Measurements from ENCODE around the gene VSIG2. TPM values are rescaled to one million over a fixed set of nuclear protein-coding genes. Genes with fewer than 3 reads are reported as not detected.

The VSIG2 gene
- total and polyA plus RNA-seq, 2 of the 4 experiments (the other 2 are of a cell fraction) = not detected

DNA sequence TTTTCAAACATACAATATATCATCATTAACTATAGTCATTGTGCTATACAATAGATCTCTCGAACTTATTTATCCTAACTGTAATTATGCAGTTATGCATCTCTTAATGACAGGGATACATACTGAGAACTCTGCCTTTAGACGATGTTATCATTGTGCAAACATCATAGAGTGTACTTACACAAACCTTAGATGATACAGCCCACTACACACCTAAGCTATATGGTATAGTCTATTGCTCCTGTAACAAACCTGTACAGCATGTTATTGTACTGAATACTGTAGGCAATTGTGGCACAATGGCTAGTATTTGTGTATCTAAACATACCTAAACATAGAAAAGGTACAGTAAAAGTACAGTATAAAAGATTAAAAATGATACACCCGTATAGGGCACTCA, 39.7 kb downstream of the VSIG2 start:
- Histone ChIP-seq H3K4me1 (ENCODE audit: control insufficient read depth, insufficient read depth, low read length) (peaks cover 2% of the 10 kb centered on the region; the same call in 1 of the 2 replicates), H4K20me1 (ENCODE audit: insufficient read depth, low read length) (no peaks in the 10 kb centered on the region), H2AK5ac (ENCODE audit: low read depth, low read length) (no peak overlapping the region), H3K9me1 (ENCODE audit: insufficient read depth, low read length) (no peaks in the 10 kb centered on the region), H3K9ac (ENCODE audit: low read depth, low read length) (no peak overlapping the region), H4K91ac (ENCODE audit: insufficient read depth, low read depth, low read length) (no peak overlapping the region), H3K27ac (ENCODE audit: insufficient read depth, low read length) (no peak overlapping the region), H2BK5ac (ENCODE audit: low read depth, low read length, poor library complexity, severe bottlenecking) (no peak overlapping the region), H3K4me3 (ENCODE audit: insufficient read depth, low read depth, low read length) (no peak overlapping the region), H3K4ac (ENCODE audit: low read depth, low read length) (no peak overlapping the region), H3K36me3 (ENCODE audit: control insufficient read depth, insufficient read depth, low read length) (no peaks in the 10 kb centered on the region), H3K18ac (ENCODE audit: low read depth, low read length) (no peak overlapping the region), H2AFZ (replicated peaks; ENCODE audit: low read length, poor library complexity) (no peak overlapping the region), H2BK20ac (ENCODE audit: low read depth, low read length) (no peak overlapping the region), H4K8ac (ENCODE audit: low read depth in 2 of 2, low read length in 2 of 2) (no peak overlapping the region), H3K4me2 (ENCODE audit: low read depth, low read length) (no peak overlapping the region), H3K9me3 (ENCODE audit: control insufficient read depth, insufficient read depth, low read length) (peaks cover 6% of the 10 kb centered on the region; the same call in 1 of the 2 replicates), H2BK120ac (ENCODE audit: low read depth, low read length) (no peak overlapping the region), H3K27me3 (ENCODE audit: control insufficient read depth, insufficient read depth, low read length) (peaks cover 4% of the 10 kb centered on the region), H2BK15ac (ENCODE audit: low read depth, low read length) (no peak overlapping the region), H3K14ac (replicated peaks; ENCODE audit: low read depth, low read length) (no peak overlapping the region), H3K79me1 (ENCODE audit: low read depth in 1 of 2, low read length in 2 of 2) (no peaks in the 10 kb centered on the region), H3K56ac (ENCODE audit: extremely low read depth, insufficient read depth, low read length) (no peak overlapping the region), H4K5ac (ENCODE audit: low read depth, low read length) (no peak overlapping the region), H3K23ac (ENCODE audit: low read depth, low read length) (no peak overlapping the region), H2AK9ac (replicated peaks; ENCODE audit: low read depth, low read length, poor library complexity) (no peak overlapping the region)
- no TSS peak for BruUV-seq (replicated peaks)
- CTCF ChIA-PET = no interaction called here
- intact Hi-C loops (cut with micrococcal nuclease) (no loop called here), in situ Hi-C loops (cut with MboI; ENCODE audit: low sequenced_read_pairs) (no loop called here), dilution Hi-C loops (cut with HindIII; ENCODE audit: low sequenced_read_pairs, unreplicated experiment) (no loop called here)
- POLR2A ChIA-PET (ENCODE audit: unreplicated experiment) = no interaction called here
- no peak for TF ChIP-seq RAD21 (IDR thresholded peaks at IDR 0.05; ENCODE audit: low read length)
- no peak for TF ChIP-seq SMC3 (IDR thresholded peaks at IDR 0.05; ENCODE audit: low read depth, low read length)
- no peak for TF ChIP-seq NFE2L2 (IDR thresholded peaks at IDR 0.05; ENCODE audit: low read depth, low read length)
- TF ChIP-seq, protein P1, sequence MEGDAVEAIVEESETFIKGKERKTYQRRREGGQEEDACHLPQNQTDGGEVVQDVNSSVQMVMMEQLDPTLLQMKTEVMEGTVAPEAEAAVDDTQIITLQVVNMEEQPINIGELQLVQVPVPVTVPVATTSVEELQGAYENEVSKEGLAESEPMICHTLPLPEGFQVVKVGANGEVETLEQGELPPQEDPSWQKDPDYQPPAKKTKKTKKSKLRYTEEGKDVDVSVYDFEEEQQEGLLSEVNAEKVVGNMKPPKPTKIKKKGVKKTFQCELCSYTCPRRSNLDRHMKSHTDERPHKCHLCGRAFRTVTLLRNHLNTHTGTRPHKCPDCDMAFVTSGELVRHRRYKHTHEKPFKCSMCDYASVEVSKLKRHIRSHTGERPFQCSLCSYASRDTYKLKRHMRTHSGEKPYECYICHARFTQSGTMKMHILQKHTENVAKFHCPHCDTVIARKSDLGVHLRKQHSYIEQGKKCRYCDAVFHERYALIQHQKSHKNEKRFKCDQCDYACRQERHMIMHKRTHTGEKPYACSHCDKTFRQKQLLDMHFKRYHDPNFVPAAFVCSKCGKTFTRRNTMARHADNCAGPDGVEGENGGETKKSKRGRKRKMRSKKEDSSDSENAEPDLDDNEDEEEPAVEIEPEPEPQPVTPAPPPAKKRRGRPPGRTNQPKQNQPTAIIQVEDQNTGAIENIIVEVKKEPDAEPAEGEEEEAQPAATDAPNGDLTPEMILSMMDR (conservative IDR thresholded peaks at IDR 0.05; ENCODE audit: low read depth, low read length) = no peak
- TF ChIP-seq MXI1 (IDR thresholded peaks at IDR 0.05; ENCODE audit: borderline replicate concordance, low read depth, low read length) = no peak
- TF ChIP-seq CHD1 (IDR thresholded peaks at IDR 0.05; ENCODE audit: low read depth, low read length) = no peak
- TF ChIP-seq, protein P2, sequence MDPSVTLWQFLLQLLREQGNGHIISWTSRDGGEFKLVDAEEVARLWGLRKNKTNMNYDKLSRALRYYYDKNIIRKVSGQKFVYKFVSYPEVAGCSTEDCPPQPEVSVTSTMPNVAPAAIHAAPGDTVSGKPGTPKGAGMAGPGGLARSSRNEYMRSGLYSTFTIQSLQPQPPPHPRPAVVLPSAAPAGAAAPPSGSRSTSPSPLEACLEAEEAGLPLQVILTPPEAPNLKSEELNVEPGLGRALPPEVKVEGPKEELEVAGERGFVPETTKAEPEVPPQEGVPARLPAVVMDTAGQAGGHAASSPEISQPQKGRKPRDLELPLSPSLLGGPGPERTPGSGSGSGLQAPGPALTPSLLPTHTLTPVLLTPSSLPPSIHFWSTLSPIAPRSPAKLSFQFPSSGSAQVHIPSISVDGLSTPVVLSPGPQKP (IDR thresholded peaks at IDR 0.05; ENCODE audit: borderline replicate concordance, low read depth, low read length) = no peak
- TF ChIP-seq CEBPB (IDR thresholded peaks at IDR 0.05; ENCODE audit: low read depth, low read length) = no peak
- ATAC-seq (ENCODE audit: low read depth) (no peak), DNase-seq (no peak)
- WGBS, 2 experiments (ENCODE audit: extremely low coverage in 2 of 2, insufficient read length in 1 of 2) = no CpG with 5 or more reads among the region's 3 CpGs

All from IMR-90 (cell line).